GM23338 (cell line): ENCODE measurements around the gene SARNP. TPM values are rescaled to one million over a fixed set of nuclear protein-coding genes. Genes with fewer than 3 reads are reported as not detected.
A peak's percentile ranks its signal among the peaks of the same experiment; 100 is the strongest.

Experiments
- ATAC-seq: fragments of 200-7000 bp; cut with Tn5 transposase; 3 replicates; pipeline ENCODE4 v1.9.1; 2020
- DNase-seq: peaks from one replicate; pipeline ENCODE4 v3.0.0-alpha.2; 2015; ENCODE audit warnings: low spot score
- H2AFZ ChIP-seq: fragments of 200-600 bp; sonication (generic); 2 replicates; pipeline ENCODE4 v1.8.0; 2016; ENCODE audit warnings: antibody characterized with exemption, mild to moderate bottlenecking, moderate library complexity
- H3F3A ChIP-seq: fragments of 200-600 bp; sonication (generic); replicated peaks from 2 replicates; pipeline ENCODE4 v1.8.0; 2017; ENCODE audit warnings: antibody characterized with exemption, mixed run types, low read depth
- H3K27ac ChIP-seq: fragments of 200-600 bp; sonication (generic); 2 replicates; pipeline ENCODE4 v1.6.1; 2016; ENCODE audit warnings: low read depth
- H3K27me3 ChIP-seq: fragments of 200-600 bp; sonication (generic); 2 replicates; pipeline ENCODE4 v1.8.0; 2016; ENCODE audit warnings: mild to moderate bottlenecking, mixed run types, moderate library complexity; ENCODE audit not compliant: insufficient read depth
- H3K36me3 ChIP-seq: fragments of 200-600 bp; sonication (generic); 2 replicates; pipeline ENCODE4 v1.8.0; 2016; ENCODE audit warnings: mild to moderate bottlenecking; ENCODE audit not compliant: insufficient read depth
- H3K4me1 ChIP-seq: fragments of 200-600 bp; sonication (generic); 2 replicates; pipeline ENCODE4 v1.8.0; 2016; ENCODE audit warnings: mild to moderate bottlenecking, moderate library complexity; ENCODE audit not compliant: insufficient read depth
- H3K4me2 ChIP-seq: fragments of 200-600 bp; sonication (generic); 2 replicates; pipeline ENCODE4 v1.7.1; 2017; ENCODE audit warnings: mixed run types
- H3K4me3 ChIP-seq: fragments of 200-600 bp; sonication (generic); 2 replicates; pipeline ENCODE4 v1.6.1; 2016; ENCODE audit warnings: mixed run types
- H3K79me2 ChIP-seq: fragments of 200-600 bp; sonication (generic); replicated peaks from 2 replicates; pipeline ENCODE4 v1.8.0; 2017; ENCODE audit warnings: mild to moderate bottlenecking; ENCODE audit not compliant: insufficient read depth
- H3K9me2 ChIP-seq: fragments of 200-600 bp; sonication (generic); 2 replicates; pipeline ENCODE4 v1.8.0; 2017; ENCODE audit not compliant: insufficient read depth
- H4K20me1 ChIP-seq: fragments of 200-600 bp; sonication (generic); replicated peaks from 2 replicates; pipeline ENCODE4 v1.8.0; 2017; ENCODE audit warnings: mild to moderate bottlenecking; ENCODE audit not compliant: insufficient read depth
- H3K27ac Mint-ChIP-seq: 2 replicates; pipeline ENCODE4 v1.8.0; 2020; ENCODE audit warnings: inconsistent platforms, mild to moderate bottlenecking, moderate library complexity, mixed read lengths
- H3K27me3 Mint-ChIP-seq: 3 replicates; pipeline ENCODE4 v1.8.0; 2022; ENCODE audit warnings: low read depth, mild to moderate bottlenecking, moderate library complexity, mixed read lengths, inconsistent platforms; ENCODE audit not compliant: insufficient read depth, poor library complexity
- H3K36me3 Mint-ChIP-seq: 3 replicates; pipeline ENCODE4 v1.8.0; 2021; ENCODE audit warnings: low read depth, mild to moderate bottlenecking, inconsistent platforms, moderate library complexity, mixed read lengths
- H3K4me1 Mint-ChIP-seq: 3 replicates; pipeline ENCODE4 v1.8.0; 2020; ENCODE audit warnings: mild to moderate bottlenecking, inconsistent platforms, mixed read lengths
- H3K4me3 Mint-ChIP-seq: 3 replicates; pipeline ENCODE4 v1.8.0; 2021; ENCODE audit warnings: moderate library complexity, mild to moderate bottlenecking, inconsistent platforms, mixed read lengths
- H3K9me3 Mint-ChIP-seq: 3 replicates; pipeline ENCODE4 v1.8.0; 2020; ENCODE audit warnings: moderate library complexity, mild to moderate bottlenecking, inconsistent platforms, mixed read lengths
- CREB1 ChIP-seq: fragments of 250-450 bp; sonication (Bioruptor Pico); IDR thresholded peaks from 2 replicates; pipeline ENCODE4 v1.5.0; 2020; ENCODE audit warnings: low read depth, mild to moderate bottlenecking, moderate library complexity
- EZH2 ChIP-seq: fragments of 200-600 bp; sonication (generic); IDR thresholded peaks from one replicate; pipeline ENCODE4 v1.8.0; 2017; ENCODE audit warnings: antibody characterized with exemption, mild to moderate bottlenecking, low read depth; ENCODE audit not compliant: unreplicated experiment
- EZH2phosphoT487 ChIP-seq: fragments of 200-600 bp; sonication (generic); IDR thresholded peaks from one replicate; pipeline ENCODE4 v1.8.1; 2018; ENCODE audit warnings: antibody characterized with exemption; ENCODE audit not compliant: unreplicated experiment
- JUNB ChIP-seq: IDR thresholded peaks from one replicate; pipeline ENCODE4 v1.6.1; 2016; ENCODE audit warnings: antibody characterized with exemption; ENCODE audit not compliant: unreplicated experiment
- NANOG ChIP-seq: IDR thresholded peaks from 2 replicates; pipeline ENCODE4 v1.6.1; 2016; ENCODE audit warnings: antibody characterized with exemption, borderline replicate concordance
- POLR2AphosphoS5 ChIP-seq: IDR thresholded peaks from 2 replicates; pipeline ENCODE4 v1.6.1; 2016; ENCODE audit warnings: antibody characterized with exemption, low read depth
- STAT1 ChIP-seq: IDR thresholded peaks from one replicate; pipeline ENCODE4 v1.6.1; 2016; ENCODE audit warnings: antibody characterized with exemption; ENCODE audit not compliant: unreplicated experiment
- ZNF114 ChIP-seq: fragments of 250-450 bp; sonication (Bioruptor Pico); IDR thresholded peaks from 2 replicates; pipeline ENCODE4 v1.5.0; 2020; ENCODE audit warnings: mild to moderate bottlenecking, moderate library complexity
- ZNF331 ChIP-seq: fragments of 250-450 bp; sonication (Bioruptor Pico); IDR thresholded peaks from 2 replicates; pipeline ENCODE4 v1.5.0; 2020; ENCODE audit warnings: low read depth, mild to moderate bottlenecking, moderate library complexity
- ZNF462 ChIP-seq: fragments of 250-450 bp; sonication (Bioruptor Pico); IDR thresholded peaks from 2 replicates; pipeline ENCODE4 v1.5.0; 2020; ENCODE audit warnings: mild to moderate bottlenecking, moderate library complexity
- polyA plus RNA-seq: library from polyadenylated mRNA; unstranded; fragments of >200 nt; fragmentation: Nextera tagmentation; extraction: Ambion mirVana; gene quantifications from 2 replicates; pipeline ENCODE4 v1.2.1, GENCODE V29; 2016
- total RNA-seq: library from RNA; depleted of rRNA; stranded (reverse); fragments of >200 nt; shearing (Covaris generic); gene quantifications from 2 replicates; pipeline ENCODE4 v1.2.3, GENCODE V29; 2014
- TF ChIP-seq, protein P1 (sequence below): IDR thresholded peaks from 2 replicates; pipeline ENCODE4 v1.6.1; 2016; ENCODE audit warnings: antibody characterized with exemption
- TF ChIP-seq, protein P2 (sequence below): IDR thresholded peaks from one replicate; pipeline ENCODE4 v1.6.1; 2018; ENCODE audit warnings: antibody characterized with exemption; ENCODE audit not compliant: unreplicated experiment
- TF ChIP-seq, protein P3 (sequence below), 2 experiments: fragments of 200-600 bp in 1 of 2; sonication (generic) in 1 of 2; conservative IDR thresholded peaks; 2 replicates each; pipeline versions ENCODE4 v1.5.1 to v1.6.1; 2016 to 2017; ENCODE audit warnings: antibody characterized with exemption in 2 of 2, low read depth in 2 of 2, mild to moderate bottlenecking in 2 of 2, moderate library complexity in 1 of 2

The SARNP gene
- total and polyA plus RNA-seq, 2 experiments from 2014 or later, result 96.0 to 313 TPM

DNA sequence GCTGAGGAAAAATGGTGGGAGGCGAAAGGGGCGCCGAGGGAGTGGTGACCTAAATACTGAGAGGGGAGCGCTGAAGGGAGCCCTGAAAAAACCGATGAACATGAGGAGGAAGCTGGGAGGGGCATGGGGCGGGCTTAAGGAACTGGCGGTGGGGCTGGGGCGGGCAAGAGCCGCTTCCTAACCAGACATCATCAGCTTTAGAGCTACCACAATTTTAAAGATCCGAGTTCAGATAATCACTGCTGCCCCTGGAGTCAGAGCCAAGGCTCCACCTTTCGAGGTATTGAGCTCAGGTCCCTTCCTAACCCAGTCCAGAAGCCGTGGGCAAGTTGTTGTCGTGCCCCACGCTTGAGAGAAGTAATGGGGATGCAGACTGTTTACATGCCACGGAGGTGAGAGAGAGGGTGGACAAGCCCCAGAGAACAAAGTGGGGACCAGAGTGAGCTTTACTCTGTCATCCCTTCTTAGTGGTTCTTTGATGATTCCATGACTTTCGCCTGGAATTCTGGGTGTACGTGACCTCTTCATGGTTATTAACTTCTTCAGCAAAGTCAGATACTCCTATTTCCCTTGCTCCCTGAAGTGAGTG lies 710 bp upstream of the SARNP start:
- Histone ChIP-seq H3K4me1 (peaks cover 38% of the 10 kb centered on the region), H3K27ac (no peak overlapping the region), H3K4me3 (peak overlapping the region; percentile 82), H3K9me2 (no peaks in the 10 kb centered on the region), H4K20me1 (peaks cover 35% of the 10 kb centered on the region), H2AFZ (no peak overlapping the region), H3F3A (peaks cover 31% of the 10 kb centered on the region; the same call in 1 of the 2 replicates), H3K79me2 (peaks cover 59% of the 10 kb centered on the region), H3K36me3 (peaks cover 30% of the 10 kb centered on the region), H3K27me3 (no peaks in the 10 kb centered on the region), H3K4me2 (peak overlapping the region; percentile 93)
- Mint-ChIP-seq H3K27ac (no peak overlapping the region), H3K4me1 (peaks cover 29% of the 10 kb centered on the region), H3K9me3 (no peaks in the 10 kb centered on the region), H3K27me3 (peaks cover 3% of the 10 kb centered on the region), H3K36me3 (peaks cover 46% of the 10 kb centered on the region), H3K4me3 (no peak overlapping the region)
- DNase-seq (no peak), ATAC-seq (peak; percentile 21)
- TF ChIP-seq, protein P1, sequence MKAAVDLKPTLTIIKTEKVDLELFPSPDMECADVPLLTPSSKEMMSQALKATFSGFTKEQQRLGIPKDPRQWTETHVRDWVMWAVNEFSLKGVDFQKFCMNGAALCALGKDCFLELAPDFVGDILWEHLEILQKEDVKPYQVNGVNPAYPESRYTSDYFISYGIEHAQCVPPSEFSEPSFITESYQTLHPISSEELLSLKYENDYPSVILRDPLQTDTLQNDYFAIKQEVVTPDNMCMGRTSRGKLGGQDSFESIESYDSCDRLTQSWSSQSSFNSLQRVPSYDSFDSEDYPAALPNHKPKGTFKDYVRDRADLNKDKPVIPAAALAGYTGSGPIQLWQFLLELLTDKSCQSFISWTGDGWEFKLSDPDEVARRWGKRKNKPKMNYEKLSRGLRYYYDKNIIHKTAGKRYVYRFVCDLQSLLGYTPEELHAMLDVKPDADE, result no peak
- no peak for TF ChIP-seq POLR2AphosphoS5
- no peak for TF ChIP-seq ZNF462 (CRISPR knock-in tag)
- TF ChIP-seq CREB1 (CRISPR knock-in tag), result no peak
- TF ChIP-seq ZNF331, result no peak
- TF ChIP-seq ZNF114 (CRISPR knock-in tag), result no peak
- no peak for TF ChIP-seq NANOG
- no peak for TF ChIP-seq EZH2
- TF ChIP-seq, protein P2, sequence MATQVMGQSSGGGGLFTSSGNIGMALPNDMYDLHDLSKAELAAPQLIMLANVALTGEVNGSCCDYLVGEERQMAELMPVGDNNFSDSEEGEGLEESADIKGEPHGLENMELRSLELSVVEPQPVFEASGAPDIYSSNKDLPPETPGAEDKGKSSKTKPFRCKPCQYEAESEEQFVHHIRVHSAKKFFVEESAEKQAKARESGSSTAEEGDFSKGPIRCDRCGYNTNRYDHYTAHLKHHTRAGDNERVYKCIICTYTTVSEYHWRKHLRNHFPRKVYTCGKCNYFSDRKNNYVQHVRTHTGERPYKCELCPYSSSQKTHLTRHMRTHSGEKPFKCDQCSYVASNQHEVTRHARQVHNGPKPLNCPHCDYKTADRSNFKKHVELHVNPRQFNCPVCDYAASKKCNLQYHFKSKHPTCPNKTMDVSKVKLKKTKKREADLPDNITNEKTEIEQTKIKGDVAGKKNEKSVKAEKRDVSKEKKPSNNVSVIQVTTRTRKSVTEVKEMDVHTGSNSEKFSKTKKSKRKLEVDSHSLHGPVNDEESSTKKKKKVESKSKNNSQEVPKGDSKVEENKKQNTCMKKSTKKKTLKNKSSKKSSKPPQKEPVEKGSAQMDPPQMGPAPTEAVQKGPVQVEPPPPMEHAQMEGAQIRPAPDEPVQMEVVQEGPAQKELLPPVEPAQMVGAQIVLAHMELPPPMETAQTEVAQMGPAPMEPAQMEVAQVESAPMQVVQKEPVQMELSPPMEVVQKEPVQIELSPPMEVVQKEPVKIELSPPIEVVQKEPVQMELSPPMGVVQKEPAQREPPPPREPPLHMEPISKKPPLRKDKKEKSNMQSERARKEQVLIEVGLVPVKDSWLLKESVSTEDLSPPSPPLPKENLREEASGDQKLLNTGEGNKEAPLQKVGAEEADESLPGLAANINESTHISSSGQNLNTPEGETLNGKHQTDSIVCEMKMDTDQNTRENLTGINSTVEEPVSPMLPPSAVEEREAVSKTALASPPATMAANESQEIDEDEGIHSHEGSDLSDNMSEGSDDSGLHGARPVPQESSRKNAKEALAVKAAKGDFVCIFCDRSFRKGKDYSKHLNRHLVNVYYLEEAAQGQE, result no peak
- no peak for TF ChIP-seq STAT1
- no peak for TF ChIP-seq EZH2phosphoT487
- no peak for TF ChIP-seq JUNB
- TF ChIP-seq, protein P3, sequence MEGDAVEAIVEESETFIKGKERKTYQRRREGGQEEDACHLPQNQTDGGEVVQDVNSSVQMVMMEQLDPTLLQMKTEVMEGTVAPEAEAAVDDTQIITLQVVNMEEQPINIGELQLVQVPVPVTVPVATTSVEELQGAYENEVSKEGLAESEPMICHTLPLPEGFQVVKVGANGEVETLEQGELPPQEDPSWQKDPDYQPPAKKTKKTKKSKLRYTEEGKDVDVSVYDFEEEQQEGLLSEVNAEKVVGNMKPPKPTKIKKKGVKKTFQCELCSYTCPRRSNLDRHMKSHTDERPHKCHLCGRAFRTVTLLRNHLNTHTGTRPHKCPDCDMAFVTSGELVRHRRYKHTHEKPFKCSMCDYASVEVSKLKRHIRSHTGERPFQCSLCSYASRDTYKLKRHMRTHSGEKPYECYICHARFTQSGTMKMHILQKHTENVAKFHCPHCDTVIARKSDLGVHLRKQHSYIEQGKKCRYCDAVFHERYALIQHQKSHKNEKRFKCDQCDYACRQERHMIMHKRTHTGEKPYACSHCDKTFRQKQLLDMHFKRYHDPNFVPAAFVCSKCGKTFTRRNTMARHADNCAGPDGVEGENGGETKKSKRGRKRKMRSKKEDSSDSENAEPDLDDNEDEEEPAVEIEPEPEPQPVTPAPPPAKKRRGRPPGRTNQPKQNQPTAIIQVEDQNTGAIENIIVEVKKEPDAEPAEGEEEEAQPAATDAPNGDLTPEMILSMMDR (conservative IDR thresholded peaks at IDR 0.05; ENCODE audit: low read depth in 2 of 2), result no peak
